IMR-90 (cell line): Measurements from ENCODE around the gene MACC1. TPM values are rescaled to one million over a fixed set of nuclear protein-coding genes. Genes with fewer than 3 reads are reported as not detected.

ENCODE experiments used
- ATAC-seq: fragments of 200-7000 bp; cut with Tn5 transposase; 2 replicates; pipeline ENCODE4 v1.9.1; 2020; ENCODE audit warnings: low read depth, mild to moderate bottlenecking, moderate library complexity
- BruUV-seq: library from RNA; stranded (reverse); fragments of 400-500 nt; replicated peaks from 2 replicates; lab custom pipeline; 2021; lab: Mats Ljungman, UMichigan
- CTCF ChIA-PET: fragments of 300-600 bp; formaldehyde crosslinking; extraction: SDS; loops from one replicate; lab custom pipeline; 2021; ENCODE audit warnings: antibody characterized with exemption; lab: Yijun Ruan, JAX
- POLR2A ChIA-PET: fragments of 300-600 bp; sonication (Branson Sonifier 250); formaldehyde crosslinking; loops from one replicate; lab custom pipeline; 2022; ENCODE audit warnings: antibody characterized with exemption; ENCODE audit not compliant: unreplicated experiment; lab: Charles Lee
- DNase-seq: peaks from one replicate; pipeline ENCODE4 v3.0.0; 2013
- H2AFZ ChIP-seq: replicated peaks from 2 replicates; pipeline ENCODE3; 2013; ENCODE audit warnings: low read length, mild to moderate bottlenecking; ENCODE audit not compliant: poor library complexity
- H2AK5ac ChIP-seq: 2 replicates; pipeline ENCODE4 v1.6.1; 2013; ENCODE audit warnings: low read depth, low read length, inconsistent platforms
- H2AK9ac ChIP-seq: replicated peaks from 2 replicates; pipeline ENCODE3; 2013; ENCODE audit warnings: mild to moderate bottlenecking, low read depth, low read length, moderate library complexity; ENCODE audit not compliant: poor library complexity
- H2BK120ac ChIP-seq: 2 replicates; pipeline ENCODE4 v1.6.1; 2013; ENCODE audit warnings: low read depth, low read length, inconsistent platforms
- H2BK15ac ChIP-seq: 3 replicates; pipeline ENCODE4 v1.6.1; 2013; ENCODE audit warnings: low read depth, low read length, inconsistent platforms
- H2BK20ac ChIP-seq: 2 replicates; pipeline ENCODE4 v1.6.1; 2013; ENCODE audit warnings: low read depth, mild to moderate bottlenecking, inconsistent platforms, low read length, moderate library complexity
- H2BK5ac ChIP-seq: 2 replicates; pipeline ENCODE4 v1.6.1; 2013; ENCODE audit warnings: mild to moderate bottlenecking, low read depth, low read length, inconsistent platforms; ENCODE audit not compliant: poor library complexity, severe bottlenecking
- H3K14ac ChIP-seq: replicated peaks from 2 replicates; pipeline ENCODE4 v1.6.1; 2013; ENCODE audit warnings: low read depth, low read length, inconsistent platforms
- H3K18ac ChIP-seq: 2 replicates; pipeline ENCODE4 v1.6.1; 2013; ENCODE audit warnings: low read depth, low read length, control low read depth
- H3K23ac ChIP-seq: 2 replicates; pipeline ENCODE4 v1.6.1; 2013; ENCODE audit warnings: low read depth, low read length, inconsistent platforms
- H3K27ac ChIP-seq: 2 replicates; pipeline ENCODE4 v1.5.1; 2013; ENCODE audit warnings: mild to moderate bottlenecking, control low read depth, low read length; ENCODE audit not compliant: insufficient read depth
- H3K27me3 ChIP-seq: 2 replicates; pipeline ENCODE4 v1.6.1; 2013; ENCODE audit warnings: low read length; ENCODE audit not compliant: control insufficient read depth, insufficient read depth
- H3K36me3 ChIP-seq: 2 replicates; pipeline ENCODE4 v1.6.1; 2013; ENCODE audit warnings: low read length, mixed read lengths; ENCODE audit not compliant: control insufficient read depth, insufficient read depth
- H3K4ac ChIP-seq: 2 replicates; pipeline ENCODE4 v1.6.1; 2013; ENCODE audit warnings: low read depth, low read length, inconsistent platforms
- H3K4me1 ChIP-seq: 2 replicates; pipeline ENCODE4 v1.6.1; 2013; ENCODE audit warnings: low read length, mixed read lengths; ENCODE audit not compliant: control insufficient read depth, insufficient read depth
- H3K4me2 ChIP-seq: 2 replicates; pipeline ENCODE4 v1.6.1; 2013; ENCODE audit warnings: low read depth, mild to moderate bottlenecking, control low read depth, low read length, moderate library complexity
- H3K4me3 ChIP-seq: 2 replicates; pipeline ENCODE4 v1.5.1; 2013; ENCODE audit warnings: low read depth, mild to moderate bottlenecking, control low read depth, low read length, moderate library complexity; ENCODE audit not compliant: insufficient read depth
- H3K56ac ChIP-seq: 2 replicates; pipeline ENCODE4 v1.6.1; 2013; ENCODE audit warnings: low read length, inconsistent platforms; ENCODE audit not compliant: insufficient read depth; ENCODE audit errors: extremely low read depth
- H3K79me1 ChIP-seq, 2 experiments: 2 replicates each; pipeline ENCODE4 v1.6.1; 2013; ENCODE audit warnings: low read length in 2 of 2, inconsistent platforms in 1 of 2, low read depth in 1 of 2
- H3K9ac ChIP-seq: 2 replicates; pipeline ENCODE4 v1.6.1; 2013; ENCODE audit warnings: low read depth, low read length, control low read depth
- H3K9me1 ChIP-seq: 2 replicates; pipeline ENCODE4 v1.6.1; 2013; ENCODE audit warnings: low read length, inconsistent platforms; ENCODE audit not compliant: insufficient read depth
- H3K9me3 ChIP-seq: 2 replicates; pipeline ENCODE4 v1.6.1; 2013; ENCODE audit warnings: low read length; ENCODE audit not compliant: control insufficient read depth, insufficient read depth
- H4K20me1 ChIP-seq: 2 replicates; pipeline ENCODE4 v1.6.1; 2013; ENCODE audit warnings: low read length, inconsistent platforms; ENCODE audit not compliant: insufficient read depth
- H4K5ac ChIP-seq: 2 replicates; pipeline ENCODE4 v1.6.1; 2013; ENCODE audit warnings: mild to moderate bottlenecking, low read depth, low read length, control low read depth
- H4K8ac ChIP-seq, 2 experiments: 2 replicates each; pipeline ENCODE4 v1.6.1; 2013; ENCODE audit warnings: low read depth in 2 of 2, low read length in 2 of 2, control low read depth in 1 of 2, inconsistent platforms in 1 of 2
- H4K91ac ChIP-seq: 2 replicates; pipeline ENCODE4 v1.6.1; 2013; ENCODE audit warnings: low read depth, low read length, inconsistent platforms; ENCODE audit not compliant: insufficient read depth
- BHLHE40 ChIP-seq: fragments of 150-350 bp; IDR thresholded peaks from 2 replicates; pipeline ENCODE4 v1.6.1; 2016; ENCODE audit warnings: mild to moderate bottlenecking, low read depth, low read length
- RAD21 ChIP-seq: IDR thresholded peaks from 2 replicates; pipeline ENCODE4 v1.6.1; 2012; ENCODE audit warnings: low read length, improper control_type of control experiment
- SMC3 ChIP-seq: fragments of 150-350 bp; IDR thresholded peaks from 2 replicates; pipeline ENCODE4 v1.6.1; 2016; ENCODE audit warnings: low read depth, mild to moderate bottlenecking, antibody characterized with exemption, low read length, moderate library complexity
- WGBS, 2 experiments: methylation state at CpG; one replicate each; pipeline versions ENCODE4 v1.1.5 to v1.1.7; 2013; ENCODE audit warnings: missing lambda C conversion rate in 2 of 2; ENCODE audit not compliant: insufficient read length in 1 of 2; ENCODE audit errors: extremely low coverage in 2 of 2; 5-methylcytosine and 5-hydroxymethylcytosine counted together
- dilution Hi-C: fragments of 300-500 bp; cut with HindIII; formaldehyde crosslinking; loops from one replicate; pipeline ENCODE4 v1.14.3; 2018; ENCODE audit warnings: low sequenced_read_pairs; ENCODE audit not compliant: unreplicated experiment
- in situ Hi-C: fragments of 300-500 bp; cut with MboI; formaldehyde crosslinking; loops from 3 replicates; pipeline ENCODE4 v1.14.3; 2019; ENCODE audit warnings: low sequenced_read_pairs, inconsistent platforms, mixed read lengths
- intact Hi-C: fragments of 100-400 bp; cut with micrococcal nuclease; formaldehyde crosslinking; loops from 2 replicates; pipeline ENCODE4 v1.10.0; 2022
- polyA plus RNA-seq, 3 experiments: library from polyadenylated mRNA; depleted of rRNA; stranded (reverse); fragments of >200 nt; gene quantifications; 2 replicates each; pipeline ENCODE4 v1.2.3, GENCODE V29; 2012; ENCODE audit warnings: low replicate concordance in 1 of 3
- total RNA-seq: library from RNA; depleted of rRNA; stranded (reverse); fragments of >200 nt; gene quantifications from 2 replicates; pipeline ENCODE4 v1.2.3, GENCODE V29; 2012
- TF ChIP-seq, protein P1 (sequence below): conservative IDR thresholded peaks from 2 replicates; pipeline ENCODE4 v1.5.1; 2012; ENCODE audit warnings: mild to moderate bottlenecking, low read depth, low read length, improper control_type of control experiment

MACC1 gene
- total and polyA plus RNA-seq, 2 of the 4 experiments (the other 2 are of a cell fraction) = under 0.01 TPM; not detected in 1

DNA sequence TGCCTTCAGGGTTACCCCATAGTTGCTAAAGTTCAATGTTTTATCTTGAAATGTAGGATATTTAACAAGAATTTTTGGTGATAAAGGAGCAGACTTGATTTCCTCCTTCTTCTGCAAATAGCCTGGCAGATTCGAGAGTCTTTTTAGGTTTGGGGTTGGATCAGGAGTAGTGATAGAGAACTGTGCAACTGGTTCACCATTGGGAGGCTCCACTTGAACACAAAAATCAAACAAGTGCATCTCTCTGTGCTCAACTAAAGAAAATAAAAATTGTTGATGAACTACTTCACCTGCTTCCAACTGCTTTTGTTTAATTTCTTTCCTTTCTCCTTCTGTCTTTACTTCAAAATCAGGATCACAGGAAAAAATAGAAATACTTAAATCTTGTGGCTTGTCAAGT lies 58.5 kb downstream of the MACC1 start:
- Histone ChIP-seq H3K14ac (no peak overlapping the region), H3K4ac (no peak overlapping the region), H2BK15ac (no peak overlapping the region), H2BK20ac (no peak overlapping the region), H4K8ac (no peak overlapping the region), H3K27ac (no peak overlapping the region), H4K91ac (no peak overlapping the region), H2AK5ac (no peak overlapping the region), H3K9me1 (no peaks in the 10 kb centered on the region), H4K5ac (no peak overlapping the region; the same call in 1 of the 2 replicates), H3K27me3 (no peaks in the 10 kb centered on the region), H3K79me1 (no peaks in the 10 kb centered on the region), H3K56ac (no peak overlapping the region), H2AK9ac (no peak overlapping the region), H2BK120ac (no peak overlapping the region), H4K20me1 (no peaks in the 10 kb centered on the region), H3K18ac (no peak overlapping the region), H3K23ac (no peak overlapping the region), H2AFZ (no peak overlapping the region), H3K4me3 (no peak overlapping the region), H3K36me3 (no peaks in the 10 kb centered on the region), H3K9me3 (no peaks in the 10 kb centered on the region), H3K9ac (no peak overlapping the region), H3K4me2 (no peak overlapping the region), H3K4me1 (no peaks in the 10 kb centered on the region), H2BK5ac (no peak overlapping the region)
- in situ Hi-C loops = loop anchor here (25.0 kb wide), 2 partner anchors 396 to 429 kb away; partner anchors contain the start of gene TMEM196
- CTCF ChIA-PET = no interaction called here
- intact Hi-C loops = loop anchor here (1.0 kb wide), 2 partner anchors 153 to 440 kb away; no protein-coding TSS in a partner anchor
- POLR2A ChIA-PET = no interaction called here
- peak; percentile 36 for DNase-seq
- ATAC-seq = peak; percentile 42; the same call in 1 of the 2 replicates
- TF ChIP-seq SMC3 (peak; percentile 47), BHLHE40 (no peak), RAD21 (peak; percentile 52)
- TF ChIP-seq, protein P1, sequence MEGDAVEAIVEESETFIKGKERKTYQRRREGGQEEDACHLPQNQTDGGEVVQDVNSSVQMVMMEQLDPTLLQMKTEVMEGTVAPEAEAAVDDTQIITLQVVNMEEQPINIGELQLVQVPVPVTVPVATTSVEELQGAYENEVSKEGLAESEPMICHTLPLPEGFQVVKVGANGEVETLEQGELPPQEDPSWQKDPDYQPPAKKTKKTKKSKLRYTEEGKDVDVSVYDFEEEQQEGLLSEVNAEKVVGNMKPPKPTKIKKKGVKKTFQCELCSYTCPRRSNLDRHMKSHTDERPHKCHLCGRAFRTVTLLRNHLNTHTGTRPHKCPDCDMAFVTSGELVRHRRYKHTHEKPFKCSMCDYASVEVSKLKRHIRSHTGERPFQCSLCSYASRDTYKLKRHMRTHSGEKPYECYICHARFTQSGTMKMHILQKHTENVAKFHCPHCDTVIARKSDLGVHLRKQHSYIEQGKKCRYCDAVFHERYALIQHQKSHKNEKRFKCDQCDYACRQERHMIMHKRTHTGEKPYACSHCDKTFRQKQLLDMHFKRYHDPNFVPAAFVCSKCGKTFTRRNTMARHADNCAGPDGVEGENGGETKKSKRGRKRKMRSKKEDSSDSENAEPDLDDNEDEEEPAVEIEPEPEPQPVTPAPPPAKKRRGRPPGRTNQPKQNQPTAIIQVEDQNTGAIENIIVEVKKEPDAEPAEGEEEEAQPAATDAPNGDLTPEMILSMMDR = peak; percentile 50
- dilution Hi-C loops = no loop called here
- no TSS peak for BruUV-seq
- WGBS, 2 experiments = no CpG with 5 or more reads among the region's 1 CpG
